HG03039 (cell line): ENCODE measurements around the gene TCP11.

Source experiments
- ATAC-seq: cut with Tn5 transposase; IDR thresholded peaks from one replicate; pipeline ENCODE4 v1.9.1; 2021; ENCODE audit warnings: mild to moderate bottlenecking, moderate library complexity; ENCODE audit not compliant: unreplicated experiment

TCP11 gene

DNA sequence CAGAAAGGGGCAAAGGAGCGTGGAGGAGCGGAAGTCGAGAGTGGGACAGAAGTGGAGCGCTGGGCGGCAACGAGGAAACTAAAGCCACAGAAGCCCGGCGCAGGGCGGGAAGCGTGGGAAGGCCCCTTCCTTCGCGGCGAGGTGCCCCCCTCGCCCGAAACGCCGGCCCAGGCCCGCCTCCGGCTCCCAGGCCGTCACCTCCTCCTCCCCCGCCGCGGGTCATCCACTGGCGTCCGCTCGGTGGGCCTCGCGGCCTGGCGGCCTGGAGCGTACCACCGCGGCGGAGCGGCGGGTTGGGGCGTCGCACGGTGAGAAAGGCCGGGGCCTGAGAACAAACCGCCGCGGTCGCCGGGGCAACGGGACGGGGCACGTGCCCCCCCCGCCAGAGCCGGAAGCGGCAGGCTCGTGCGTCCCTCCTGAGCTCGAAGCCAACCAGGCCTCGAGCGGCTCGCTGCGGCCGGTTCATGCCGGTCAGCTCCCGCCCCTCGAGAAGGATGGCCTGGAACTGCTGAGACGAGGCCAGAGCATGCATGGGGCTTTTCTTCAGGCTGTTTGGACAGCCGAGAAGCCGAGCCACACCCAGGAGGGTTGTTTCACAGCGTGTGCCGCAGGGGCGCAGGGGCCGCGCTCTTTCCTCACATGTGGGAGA lies at the start of gene TCP11:
Gene TCP11, minus strand, starts transcription at position 333 of the 649 bp plus-strand sequence. CDS start 469 bp downstream, outside the sequence.
- ATAC-seq = no peak

DNA sequence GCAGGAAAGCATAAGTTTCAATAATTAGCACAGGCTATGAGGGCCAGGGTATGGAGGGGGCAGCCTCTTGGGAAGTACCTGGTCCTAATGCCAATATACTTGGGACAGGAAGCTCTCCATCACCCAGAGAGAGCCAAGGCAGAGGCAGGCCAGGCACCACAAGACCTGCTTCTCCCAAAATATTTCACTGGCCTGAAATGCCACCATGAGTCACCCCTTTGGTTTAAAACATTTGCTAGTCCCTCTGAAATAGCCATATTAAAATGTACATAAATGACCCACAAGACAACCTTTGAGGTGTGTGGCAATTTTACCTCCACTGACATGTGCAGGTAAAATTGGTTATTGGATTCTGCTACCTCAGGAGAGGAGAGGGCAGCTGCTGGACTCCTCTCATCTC lies 49.2 kb upstream of the TCP11 start:
- ATAC-seq = no peak

DNA sequence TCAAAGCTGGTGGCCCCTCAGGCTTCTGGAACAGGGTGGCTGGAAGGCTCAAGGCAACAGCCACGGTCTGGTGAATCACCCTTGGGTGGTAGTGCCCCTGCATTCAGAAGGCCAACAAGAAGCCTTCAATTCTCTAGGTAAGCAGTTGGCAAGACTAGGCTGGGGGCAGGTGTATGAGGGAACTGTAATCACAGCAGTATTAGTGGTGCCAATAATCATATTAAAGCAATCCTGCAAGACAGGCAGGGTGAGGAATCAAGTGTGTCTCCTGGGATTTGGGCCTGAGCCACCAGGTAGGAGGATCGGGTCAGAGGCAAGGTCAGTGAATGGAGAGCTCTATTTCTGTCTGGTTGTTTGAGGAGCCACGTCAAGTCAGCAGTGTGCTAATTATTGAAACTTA lies 47.7 kb upstream of the TCP11 start:
- ATAC-seq = no peak

GRCh38 chr6:35186571-35186970 lies 45.4 kb upstream of the TCP11 start:
- ATAC-seq = no peak

- ATAC-seq = no peak
Measured at GRCh38 chr6:35185971-35186370, 44.8 kb upstream of the TCP11 start.

- ATAC-seq = no peak
Measured at GRCh38 chr6:35185302-35185681, 44.2 kb upstream of the TCP11 start.

DNA sequence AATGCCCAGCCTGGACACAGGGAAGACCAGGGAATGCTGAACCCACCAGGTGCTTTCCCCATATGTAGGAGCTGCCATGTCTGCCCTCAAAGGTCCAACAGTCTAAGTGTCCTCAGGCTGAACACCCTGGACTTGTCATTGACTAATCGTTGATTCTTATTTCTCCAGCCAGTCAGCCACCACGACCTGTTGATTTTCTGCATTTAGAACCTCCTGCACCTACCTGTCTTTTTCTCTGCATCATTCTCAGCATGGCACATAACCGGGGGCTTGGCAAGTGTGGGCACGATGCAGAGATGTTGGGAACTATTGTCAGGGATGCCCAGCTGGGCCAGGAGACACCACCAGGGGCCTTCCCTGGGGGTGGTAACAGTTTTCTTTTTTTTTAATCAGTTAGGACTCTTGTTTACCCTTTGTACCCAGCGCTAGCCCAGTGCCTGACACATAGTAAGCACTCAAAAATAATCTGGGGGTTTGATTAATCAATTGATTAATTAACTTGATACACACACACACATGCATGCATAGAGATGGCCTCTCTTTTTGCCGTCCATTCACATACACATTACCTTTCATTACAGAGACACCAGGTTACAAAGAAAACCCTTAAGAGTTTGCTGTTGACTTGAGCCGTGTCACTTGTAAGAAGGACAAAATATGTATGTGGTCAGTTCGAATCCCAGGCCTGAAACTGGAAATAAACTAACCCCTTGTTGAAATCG lies 43.6 kb upstream of the TCP11 start:
- no peak for ATAC-seq

GRCh38 chr6:35183935-35184334 lies 42.8 kb upstream of the TCP11 start:
- no peak for ATAC-seq

DNA sequence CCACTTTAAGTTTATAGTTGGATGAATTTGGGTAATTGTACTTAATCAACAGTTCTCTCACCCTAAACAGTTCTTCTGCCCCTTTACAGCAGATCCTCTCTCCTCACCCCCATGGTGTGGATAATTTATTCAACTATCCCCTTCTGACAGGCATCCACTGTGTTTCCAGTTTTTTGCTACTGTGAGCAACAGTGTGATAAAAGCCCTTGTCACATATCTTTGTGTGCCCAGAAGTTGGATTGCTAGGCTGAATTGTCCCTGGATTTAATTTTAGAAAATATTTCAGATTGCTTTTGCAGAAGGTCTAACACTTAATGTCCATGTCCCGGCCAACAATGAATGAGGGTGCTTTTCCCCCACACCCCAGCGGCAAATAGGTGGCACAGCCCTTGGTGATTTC lies 42.1 kb upstream of the TCP11 start:
- ATAC-seq = no peak

- no peak for ATAC-seq
Measured at GRCh38 chr6:35181933-35182612, 40.9 kb upstream of the TCP11 start.

DNA sequence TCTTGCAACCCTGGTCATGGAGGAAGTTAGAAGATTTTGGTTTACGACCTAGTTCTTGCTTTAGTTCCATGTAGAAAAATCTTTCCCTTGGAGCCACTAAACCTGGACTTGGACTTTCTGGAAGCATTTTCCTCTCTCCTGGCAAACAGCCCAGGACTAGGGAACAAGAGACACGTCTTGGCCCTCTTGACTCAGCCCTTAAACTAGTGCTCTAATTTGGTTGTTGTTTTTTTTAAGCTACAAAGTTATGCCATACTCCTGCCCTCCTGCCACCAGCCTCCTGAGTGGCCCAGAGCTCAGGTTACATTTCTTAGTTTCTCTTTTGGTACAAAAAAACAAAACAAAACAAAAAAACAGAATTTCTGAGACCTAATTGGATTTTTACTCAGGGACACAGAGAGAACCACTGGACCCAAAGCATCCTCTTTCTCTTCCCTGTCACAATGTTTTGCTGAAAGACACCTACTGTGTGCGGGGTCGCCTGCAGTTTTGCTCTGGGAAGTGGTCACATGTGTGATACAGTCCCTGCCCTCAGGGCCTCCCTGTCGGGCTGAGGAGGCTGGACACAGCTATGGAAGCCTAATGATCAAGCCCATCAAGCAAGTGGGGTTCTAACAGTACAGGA lies 40.3 kb upstream of the TCP11 start:
- ATAC-seq = no peak

DNA sequence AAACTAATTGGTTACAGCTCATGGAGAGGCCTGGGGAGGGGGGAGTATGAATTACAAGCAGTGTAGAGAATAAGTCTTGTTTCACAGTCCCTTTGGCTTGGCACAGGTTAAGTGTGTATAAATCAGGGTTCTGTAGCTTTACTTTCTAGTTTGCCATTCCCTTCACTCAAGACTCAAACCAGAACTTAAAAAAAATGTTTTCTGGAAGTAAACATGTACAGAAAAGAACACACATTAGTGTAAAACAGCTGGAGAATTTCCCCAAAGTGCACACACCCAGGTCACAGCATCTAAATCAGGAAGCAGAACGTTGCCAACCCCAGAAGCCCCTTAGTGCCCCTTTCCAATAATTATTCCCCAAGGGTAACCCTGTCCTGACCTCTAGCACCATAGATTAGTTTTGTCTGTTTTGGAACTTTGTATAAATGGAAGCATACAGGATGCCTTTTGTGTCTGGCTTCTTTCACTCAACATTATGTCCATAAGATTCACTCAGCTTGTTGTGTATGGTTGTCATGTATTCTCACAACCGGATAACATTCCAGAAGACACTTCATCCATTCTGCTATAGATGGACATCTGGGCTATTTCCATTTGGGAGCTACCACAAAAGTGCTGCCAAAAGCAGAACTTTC lies 38.9 kb upstream of the TCP11 start:
- ATAC-seq = no peak

- no peak for ATAC-seq
Measured at GRCh38 chr6:35178932-35179832, 38.0 kb upstream of the TCP11 start.

DNA sequence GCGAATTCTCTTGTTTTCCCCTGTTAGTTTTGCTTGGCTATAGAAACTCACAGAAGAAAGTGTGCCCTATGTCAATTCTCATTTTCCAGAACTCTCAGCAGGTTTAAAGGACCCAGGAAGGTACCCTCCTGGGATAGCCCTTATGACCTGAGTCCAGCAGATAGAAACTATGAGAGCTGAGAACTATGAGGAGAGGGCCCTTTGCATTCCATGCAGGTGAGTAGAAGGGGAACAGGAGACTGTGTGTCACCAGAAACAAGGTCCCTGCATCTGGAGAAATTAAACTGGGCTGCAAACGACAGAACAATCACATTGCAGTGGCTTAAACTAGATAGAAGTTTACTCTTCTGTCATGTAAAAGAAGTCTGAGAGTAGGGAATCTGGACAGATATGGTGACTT lies 36.9 kb upstream of the TCP11 start:
- ATAC-seq = no peak

GRCh38 chr6:35177596-35177995 lies 36.5 kb upstream of the TCP11 start:
- ATAC-seq = no peak

- ATAC-seq = no peak
Measured at GRCh38 chr6:35177157-35177556, 36.0 kb upstream of the TCP11 start.

GRCh38 chr6:35176301-35177024 lies 35.3 kb upstream of the TCP11 start:
- no peak for ATAC-seq

- ATAC-seq = no peak
Measured at GRCh38 chr6:35174501-35174900, 33.4 kb upstream of the TCP11 start.

DNA sequence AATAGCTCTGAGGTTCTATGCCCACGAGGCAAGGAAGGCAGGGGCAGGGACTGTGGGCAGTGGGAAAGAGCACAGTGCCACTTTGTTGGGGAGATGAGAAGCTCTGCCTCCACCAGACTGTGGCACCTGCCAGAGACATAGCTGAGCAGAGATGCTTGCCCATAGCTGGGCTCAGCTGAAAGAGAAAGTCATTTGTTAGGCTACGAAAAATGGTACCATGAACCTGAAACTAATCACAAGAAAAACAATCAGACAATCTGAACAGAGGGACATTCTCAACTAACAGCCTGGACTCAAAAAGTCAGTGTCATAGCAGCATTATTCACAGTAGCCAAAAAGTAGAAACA lies 32.9 kb upstream of the TCP11 start:
- no peak for ATAC-seq
